ENCODE data around the gene ANKRD44.

The ANKRD44 gene

GRCh38 chr2:197102231-197102630 is 208.3 kb downstream of the ANKRD44 start:
- FAIRE-seq, result no peak

GRCh38 chr2:197101519-197101918 is 209.1 kb downstream of the ANKRD44 start:
- no peak for FAIRE-seq

- no peak for FAIRE-seq
These were observed 212.8 kb downstream of the ANKRD44 start for GRCh38 chr2:197097578-197098366.

GRCh38 chr2:197096649-197097048 is 213.9 kb downstream of the ANKRD44 start:
- FAIRE-seq, result no peak

- FAIRE-seq, result no peak
These were observed 218.1 kb downstream of the ANKRD44 start for GRCh38 chr2:197092431-197092830.

- FAIRE-seq, result no peak
These were observed 219.7 kb downstream of the ANKRD44 start for GRCh38 chr2:197090742-197091367.

- no peak for FAIRE-seq
These were observed 220.9 kb downstream of the ANKRD44 start for GRCh38 chr2:197089655-197090054.

GRCh38 chr2:197088694-197089093 is 221.9 kb downstream of the ANKRD44 start:
- FAIRE-seq, result no peak

- FAIRE-seq, result no peak
These were observed 224.1 kb downstream of the ANKRD44 start for GRCh38 chr2:197086500-197086899.

- FAIRE-seq, result no peak
These were observed 224.9 kb downstream of the ANKRD44 start for GRCh38 chr2:197085665-197086064.

GRCh38 chr2:197081294-197081693 is 229.3 kb downstream of the ANKRD44 start:
- no peak for FAIRE-seq

GRCh38 chr2:197080578-197081216 is 229.9 kb downstream of the ANKRD44 start:
- FAIRE-seq, result no peak

GRCh38 chr2:197079832-197080555 is 230.6 kb downstream of the ANKRD44 start:
- FAIRE-seq, result peak; percentile 76

GRCh38 chr2:197079414-197079813 is 231.2 kb downstream of the ANKRD44 start:
- FAIRE-seq, result no peak

- FAIRE-seq, result no peak
These were observed 232.0 kb downstream of the ANKRD44 start for GRCh38 chr2:197078535-197078934.

- FAIRE-seq, result no peak
These were observed 233.2 kb downstream of the ANKRD44 start for GRCh38 chr2:197077336-197077735.

- FAIRE-seq, result no peak
These were observed 233.9 kb downstream of the ANKRD44 start for GRCh38 chr2:197076652-197077051.

- no peak for FAIRE-seq
These were observed 234.7 kb downstream of the ANKRD44 start for GRCh38 chr2:197075754-197076337.

- no peak for FAIRE-seq
These were observed 235.3 kb downstream of the ANKRD44 start for GRCh38 chr2:197075281-197075680.

GRCh38 chr2:197073701-197074433 is 236.7 kb downstream of the ANKRD44 start:
- no peak for FAIRE-seq

- no peak for FAIRE-seq
These were observed 237.3 kb downstream of the ANKRD44 start for GRCh38 chr2:197073270-197073669.

GRCh38 chr2:197072533-197072932 is 238.0 kb downstream of the ANKRD44 start:
- no peak for FAIRE-seq
